NCI-H524 treated with DMSO at 0.1 percent for 48 hours (cell line): ENCODE measurements around the gene PLA1A.
"Not testable (repeated sequence)": the region's sequence is repeated elsewhere in the genome, so short reads cannot be mapped to it uniquely, and the experiment has no call there.

Experiments
- DNase-seq: peaks from one replicate; lab custom pipeline; 2025; lab: John Stamatoyannopoulos, UW

The PLA1A gene, protein sequence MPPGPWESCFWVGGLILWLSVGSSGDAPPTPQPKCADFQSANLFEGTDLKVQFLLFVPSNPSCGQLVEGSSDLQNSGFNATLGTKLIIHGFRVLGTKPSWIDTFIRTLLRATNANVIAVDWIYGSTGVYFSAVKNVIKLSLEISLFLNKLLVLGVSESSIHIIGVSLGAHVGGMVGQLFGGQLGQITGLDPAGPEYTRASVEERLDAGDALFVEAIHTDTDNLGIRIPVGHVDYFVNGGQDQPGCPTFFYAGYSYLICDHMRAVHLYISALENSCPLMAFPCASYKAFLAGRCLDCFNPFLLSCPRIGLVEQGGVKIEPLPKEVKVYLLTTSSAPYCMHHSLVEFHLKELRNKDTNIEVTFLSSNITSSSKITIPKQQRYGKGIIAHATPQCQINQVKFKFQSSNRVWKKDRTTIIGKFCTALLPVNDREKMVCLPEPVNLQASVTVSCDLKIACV

DNA sequence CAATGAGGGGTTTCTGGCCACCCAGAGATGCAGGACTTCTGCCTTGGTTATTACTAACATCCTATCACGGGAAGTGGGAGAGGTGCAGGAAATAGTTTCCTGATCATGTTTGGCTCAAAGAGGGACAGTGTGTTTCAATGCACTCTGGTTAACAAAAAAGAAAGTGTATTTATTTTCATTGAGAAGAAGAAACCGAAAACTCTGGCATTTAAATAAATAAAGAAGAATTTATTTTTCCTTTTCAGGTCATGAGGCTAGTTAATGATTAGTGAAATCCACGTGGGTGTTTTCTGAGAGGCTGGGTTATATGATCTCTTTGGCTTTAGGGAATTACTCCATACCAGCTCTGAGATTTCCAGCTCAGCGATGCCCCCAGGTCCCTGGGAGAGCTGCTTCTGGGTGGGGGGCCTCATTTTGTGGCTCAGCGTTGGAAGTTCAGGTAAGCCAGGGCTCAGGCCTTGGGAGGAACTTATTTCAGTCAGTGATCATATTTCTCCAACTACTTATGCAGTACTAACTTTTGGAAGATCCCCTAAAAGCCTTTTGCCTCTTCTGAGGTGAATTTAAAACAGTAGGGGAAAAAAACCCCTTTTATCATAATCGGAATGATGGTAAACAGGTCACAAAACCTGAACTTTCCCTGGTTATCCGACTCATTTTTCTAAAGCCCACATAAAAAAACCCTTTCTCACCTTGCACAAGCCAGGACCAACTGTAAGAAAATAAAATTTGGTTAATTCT lies at the start of gene PLA1A:
PLA1A (plus strand) TSS at position 338 of the 741 bp plus-strand sequence; CDS start at position 367, 29 bp downstream.
- DNase-seq = no peak

DNA sequence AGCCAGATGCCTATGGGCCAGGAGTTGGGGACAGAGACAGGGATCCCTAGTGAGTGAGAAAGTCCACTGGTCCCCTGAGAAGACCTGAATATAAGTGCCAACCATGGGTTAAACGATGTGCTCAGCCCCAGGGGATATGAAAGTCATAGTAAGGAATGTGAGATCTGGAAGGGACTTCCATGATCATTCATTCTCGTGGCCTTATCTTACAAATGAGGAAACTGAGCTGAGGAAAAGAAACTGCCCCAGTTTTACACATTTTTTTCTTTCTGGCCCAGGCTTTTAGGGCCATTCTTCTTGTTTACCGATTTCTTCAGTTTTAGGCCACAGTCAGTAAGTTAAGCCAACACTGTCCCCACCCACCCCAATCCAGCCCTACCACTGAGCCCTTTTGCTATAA lies 49.3 kb upstream of the PLA1A start:
- DNase-seq = no peak

DNA sequence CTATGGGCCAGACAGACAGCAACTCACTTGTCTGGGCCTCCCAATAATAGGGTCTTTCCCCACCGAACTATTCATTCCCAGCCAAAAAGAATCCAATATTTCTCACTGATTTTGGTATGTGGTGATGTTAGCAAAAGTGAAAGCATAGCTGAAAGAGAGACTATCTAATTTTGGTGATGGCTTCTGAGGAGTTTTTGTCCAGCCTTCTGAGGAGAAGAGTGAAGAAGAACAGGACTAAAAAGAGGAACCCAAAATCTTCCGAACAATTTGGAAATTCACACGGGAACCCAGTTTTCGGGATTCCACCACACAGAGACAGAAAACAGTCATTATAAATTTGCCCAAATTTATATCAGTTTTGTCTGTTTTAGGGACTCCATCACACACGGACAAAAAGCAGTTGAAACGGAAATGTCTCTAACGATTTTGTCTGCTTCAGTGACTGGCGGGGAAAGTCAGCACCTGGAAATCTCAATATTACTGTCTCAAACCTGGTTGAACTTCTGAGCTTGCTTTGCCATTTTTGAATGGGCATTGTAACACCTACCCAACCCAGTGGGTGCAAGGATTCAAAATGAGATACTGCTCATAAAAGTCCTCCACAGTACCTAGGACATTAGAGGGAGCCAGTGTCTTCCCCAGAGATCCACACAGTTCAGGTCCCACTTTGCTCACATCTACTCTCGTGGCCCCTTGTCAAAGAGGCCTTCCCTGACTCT lies 47.3 kb upstream of the PLA1A start:
- DNase-seq = no peak

DNA sequence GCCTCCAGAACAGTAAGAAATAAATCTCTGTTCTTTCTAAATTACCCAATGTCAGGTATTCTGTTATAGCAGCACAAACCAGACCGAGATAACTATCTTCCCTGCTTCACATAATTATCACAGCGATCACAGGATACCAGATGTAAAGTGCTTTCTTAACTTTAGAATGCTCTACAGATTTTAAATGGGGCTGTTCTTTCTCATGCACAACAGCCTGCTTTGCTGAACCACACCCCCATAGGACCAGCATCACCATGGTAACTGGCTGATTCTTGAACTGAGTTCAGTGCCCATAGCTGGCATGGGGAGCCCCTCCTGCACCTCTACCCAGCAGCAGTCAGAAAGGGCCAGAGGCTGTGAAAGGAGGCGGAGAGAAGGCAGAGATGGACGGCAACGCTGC lies 46.1 kb upstream of the PLA1A start:
- DNase-seq = no peak

DNA sequence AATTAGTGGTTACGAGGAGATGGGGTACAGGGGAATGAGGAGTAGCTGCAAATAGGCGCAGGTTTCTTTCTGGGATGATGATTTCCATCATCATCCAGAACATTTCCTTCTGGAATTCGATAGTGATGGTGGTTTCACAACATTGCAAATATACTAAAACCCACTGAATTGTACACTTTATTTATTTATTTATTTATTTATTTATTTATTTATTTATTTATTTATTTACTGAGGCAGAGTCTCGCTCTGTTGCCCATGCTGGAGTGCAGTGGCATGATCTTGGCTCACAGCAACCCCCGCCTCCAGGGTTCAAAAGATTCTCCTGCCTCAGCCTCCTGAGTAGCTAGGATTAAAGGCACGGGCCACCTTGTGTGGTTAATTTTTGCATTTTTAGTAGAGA lies 44.8 kb upstream of the PLA1A start:
- DNase-seq = not testable (repeated sequence)

DNA sequence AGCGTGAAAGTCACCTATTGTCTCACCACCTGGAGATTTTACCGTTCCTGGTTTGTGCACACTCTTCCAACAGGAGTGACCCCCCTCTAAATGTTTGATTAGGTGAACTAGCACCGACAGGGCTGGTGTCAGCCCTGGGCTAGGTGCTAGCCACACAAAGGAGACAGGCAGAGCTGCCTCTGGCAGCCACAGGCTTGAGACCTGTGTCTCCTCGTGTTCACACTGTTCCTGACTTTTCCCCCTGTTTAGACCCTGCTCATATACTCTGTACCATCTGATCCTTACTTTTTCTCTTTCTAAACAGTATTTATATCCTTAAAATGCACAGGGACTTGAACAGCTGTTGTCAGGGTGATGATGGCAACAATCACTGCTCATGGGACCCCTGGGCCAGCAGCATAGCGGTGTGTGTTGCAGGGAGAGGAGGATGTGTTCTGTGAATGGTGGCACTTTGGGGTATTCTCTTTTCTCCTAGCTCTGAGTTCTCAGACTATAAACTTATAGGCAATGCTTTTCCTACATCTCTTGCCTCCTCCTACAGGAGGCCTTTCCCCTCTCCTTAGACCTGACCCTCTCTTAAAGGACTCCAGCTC lies 43.8 kb upstream of the PLA1A start:
- DNase-seq = no peak

DNA sequence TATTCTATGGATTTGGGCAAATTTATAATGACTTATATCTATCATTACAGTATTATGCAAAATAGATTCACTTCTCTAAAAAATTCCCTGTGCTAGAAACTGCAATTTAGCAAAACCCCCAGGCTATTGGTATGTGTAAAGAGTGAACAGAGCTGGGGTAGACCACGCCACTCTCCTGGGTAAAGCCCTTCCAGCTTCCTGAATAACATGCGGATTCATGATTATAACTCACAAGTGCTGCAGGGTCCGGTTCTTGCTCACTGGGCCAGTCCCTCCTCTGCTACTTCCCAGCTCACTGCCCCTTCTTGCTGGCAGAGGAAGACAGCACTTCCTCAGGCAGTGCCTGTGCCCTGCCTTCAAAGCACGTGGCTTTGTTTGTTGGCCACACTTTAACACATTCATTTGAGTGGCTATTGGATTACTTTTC lies 42.4 kb upstream of the PLA1A start:
- no peak for DNase-seq

DNA sequence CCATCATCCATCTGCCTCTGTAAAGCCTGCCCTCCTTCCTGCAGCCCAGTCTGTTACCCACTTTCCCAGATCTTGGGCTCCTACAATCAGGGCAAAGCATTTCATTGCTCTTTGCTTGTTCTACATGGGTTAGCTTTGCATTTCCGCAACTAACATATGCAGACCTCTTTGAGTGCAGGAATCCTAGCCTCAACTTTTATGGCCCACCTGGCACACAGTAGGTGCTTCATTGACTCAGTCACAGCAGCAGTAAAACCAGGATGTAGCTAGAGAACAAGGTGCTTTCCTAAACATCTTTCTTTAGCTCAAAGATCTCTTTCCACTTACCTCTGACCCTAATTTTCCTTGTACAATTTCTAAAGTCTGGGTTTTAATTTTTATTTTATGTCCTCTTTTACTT lies 41.8 kb upstream of the PLA1A start:
- no peak for DNase-seq

DNA sequence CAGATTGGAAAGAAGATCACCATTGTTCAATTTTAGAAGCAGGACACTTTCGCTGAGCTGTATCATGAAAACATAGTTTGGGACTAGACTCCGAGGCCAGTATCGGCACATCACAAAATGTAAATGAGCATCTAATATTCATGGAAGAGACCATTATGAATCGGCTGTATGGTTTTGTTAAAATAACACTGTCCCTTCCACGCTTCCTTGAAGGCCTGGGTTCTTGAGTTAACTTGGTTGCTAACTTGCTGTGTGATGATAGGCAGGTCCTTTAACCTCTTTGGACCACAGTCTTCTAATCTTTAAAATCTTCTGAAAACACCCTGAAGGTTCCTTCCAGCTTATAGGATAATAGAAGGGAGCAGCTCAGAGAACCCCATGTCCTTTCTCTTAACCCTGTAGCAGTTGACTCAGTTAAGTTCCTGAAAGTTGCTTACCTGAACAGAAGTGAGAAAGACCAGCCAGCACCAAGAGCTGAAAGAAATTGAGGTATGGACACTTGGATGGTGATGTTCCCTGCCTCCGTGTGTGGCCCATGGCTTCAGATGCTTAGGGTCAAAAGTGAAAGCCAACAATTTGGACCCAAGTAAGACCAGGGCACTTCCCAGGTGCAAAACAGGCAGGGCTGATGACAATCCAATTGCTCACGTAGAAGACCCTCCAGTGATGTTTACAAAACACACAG lies 40.4 kb upstream of the PLA1A start:
- no peak for DNase-seq

DNA sequence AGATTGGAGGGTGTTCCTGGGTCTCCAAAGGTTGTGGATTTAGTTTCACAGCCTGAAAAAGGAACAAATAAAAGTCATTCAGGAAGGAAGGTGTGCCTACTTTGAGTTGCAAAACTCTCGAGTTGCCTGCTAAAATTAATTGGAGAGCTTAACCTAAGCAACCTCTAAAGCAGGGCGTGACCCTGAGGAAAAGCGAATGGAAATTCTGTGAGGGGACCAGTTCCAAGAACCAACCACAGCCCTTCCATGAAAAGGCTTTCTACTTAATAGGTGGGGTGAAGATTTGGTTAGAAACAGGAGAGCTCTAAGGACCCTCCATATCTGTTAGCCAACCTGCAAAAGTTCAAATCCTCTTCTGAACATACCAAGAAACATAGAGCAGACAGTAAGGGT lies 39.8 kb upstream of the PLA1A start:
- no peak for DNase-seq

DNA sequence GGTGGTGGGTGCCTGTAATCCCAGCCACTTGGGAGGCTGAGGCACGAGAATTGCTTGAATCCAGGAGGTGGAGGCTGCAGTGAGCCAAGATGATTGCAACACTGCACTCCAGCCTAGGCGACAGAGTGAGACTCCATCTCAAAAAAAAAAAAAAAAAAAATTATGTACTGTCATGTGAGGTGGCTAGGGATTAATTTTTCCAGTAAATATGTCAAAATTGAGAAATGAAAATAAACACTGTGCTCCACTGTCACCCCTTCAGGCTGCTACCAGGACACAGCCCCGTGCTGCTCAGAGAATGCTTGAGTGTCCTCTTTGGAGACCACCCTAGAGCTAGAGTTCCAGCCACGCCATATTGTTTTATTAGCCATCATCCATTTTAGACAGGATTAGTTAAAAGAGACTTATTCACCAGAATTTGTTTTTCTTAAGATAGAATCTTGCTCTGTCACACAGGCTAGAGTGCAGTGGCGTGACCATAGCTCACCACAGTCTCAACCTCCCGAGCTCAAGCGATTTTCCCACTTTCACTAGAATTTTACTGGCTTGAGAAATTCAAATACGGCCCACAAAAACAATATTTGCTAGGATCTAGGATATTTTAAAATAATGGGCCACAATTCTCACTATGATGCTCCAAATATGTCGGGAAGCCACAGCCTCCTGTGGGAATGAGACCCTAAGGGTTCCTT lies 38.9 kb upstream of the PLA1A start:
- no peak for DNase-seq

DNA sequence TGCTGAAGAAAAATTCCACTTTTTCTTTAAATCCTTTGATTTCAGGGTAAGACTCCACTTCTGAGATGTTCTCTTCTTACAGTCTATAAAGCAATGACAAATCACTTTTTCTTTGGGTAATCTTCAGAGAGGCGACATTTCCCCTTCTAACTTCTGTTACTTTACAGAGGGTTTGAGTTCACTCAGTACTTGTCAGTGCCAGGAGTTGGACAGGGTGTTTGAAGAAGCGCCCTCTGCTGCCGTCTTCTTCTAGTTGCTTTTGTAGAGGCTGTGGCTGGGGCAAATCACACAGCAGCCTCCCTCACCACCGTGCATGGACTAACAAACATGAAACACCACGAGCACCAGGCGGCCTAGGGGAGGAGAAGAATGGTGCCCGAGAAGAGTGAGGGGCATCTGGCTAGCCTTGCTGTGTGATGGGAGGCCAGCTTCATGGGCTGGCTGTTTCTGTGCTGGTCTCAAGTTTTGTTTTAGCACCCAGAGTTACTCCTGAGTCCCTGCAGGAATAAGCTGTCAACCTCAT lies 38.2 kb upstream of the PLA1A start, which contains the start of gene CD80:
CD80 (minus strand) TSS at position 174 of the 523 bp plus-strand sequence. CDS start 1,886 bp downstream, outside the sequence.
- DNase-seq = no peak

DNA sequence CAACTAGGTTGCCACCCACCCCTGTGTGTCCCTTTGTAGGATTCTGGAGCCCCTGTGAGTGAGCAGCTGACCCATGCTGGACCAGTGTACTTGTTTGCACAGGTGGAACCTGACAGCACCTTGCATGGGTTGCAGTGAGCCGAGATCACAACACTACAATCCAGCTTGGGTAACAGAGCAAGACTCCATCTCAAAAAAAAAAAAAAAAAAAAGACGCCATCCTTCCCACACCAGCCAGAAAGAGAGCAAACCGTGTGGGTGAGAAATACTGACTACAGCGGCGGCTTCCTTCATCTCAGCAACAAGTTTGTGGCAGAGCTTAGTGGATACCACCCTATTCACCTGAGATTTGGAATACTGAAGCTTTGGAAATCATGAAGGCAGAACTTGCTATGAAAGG lies 37.5 kb upstream of the PLA1A start:
- no peak for DNase-seq

DNA sequence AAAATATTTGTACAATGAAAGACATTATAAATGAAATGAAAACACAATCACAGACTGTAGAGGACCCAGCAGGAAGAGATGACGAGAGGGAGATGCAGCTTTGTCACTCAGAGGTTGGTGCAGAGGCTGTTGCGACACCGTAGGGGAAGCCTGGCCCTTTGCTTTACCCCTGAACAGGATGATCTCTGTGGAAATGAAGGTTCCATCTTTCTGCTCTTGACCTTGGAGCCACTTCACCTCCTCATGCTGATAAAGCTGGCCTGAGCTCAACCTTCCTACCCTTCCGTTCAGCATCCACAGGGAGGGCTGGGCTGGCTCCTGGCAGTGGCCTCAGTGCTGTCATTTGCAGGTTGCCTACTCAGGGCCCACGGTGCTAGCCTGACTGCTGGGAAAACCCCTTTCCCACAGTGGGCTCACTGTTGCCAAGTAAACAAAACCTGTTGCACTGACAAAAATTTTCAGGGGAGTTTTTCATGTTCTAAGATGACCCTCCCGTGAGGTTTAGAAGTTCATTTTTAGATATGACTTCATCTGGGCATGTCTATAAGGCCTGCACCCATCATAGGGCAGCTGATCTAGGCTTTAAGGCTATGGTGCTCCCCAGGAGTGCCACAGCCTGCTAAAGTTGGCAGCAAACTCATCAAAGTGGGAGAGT lies 35.3 kb upstream of the PLA1A start:
- no peak for DNase-seq

DNA sequence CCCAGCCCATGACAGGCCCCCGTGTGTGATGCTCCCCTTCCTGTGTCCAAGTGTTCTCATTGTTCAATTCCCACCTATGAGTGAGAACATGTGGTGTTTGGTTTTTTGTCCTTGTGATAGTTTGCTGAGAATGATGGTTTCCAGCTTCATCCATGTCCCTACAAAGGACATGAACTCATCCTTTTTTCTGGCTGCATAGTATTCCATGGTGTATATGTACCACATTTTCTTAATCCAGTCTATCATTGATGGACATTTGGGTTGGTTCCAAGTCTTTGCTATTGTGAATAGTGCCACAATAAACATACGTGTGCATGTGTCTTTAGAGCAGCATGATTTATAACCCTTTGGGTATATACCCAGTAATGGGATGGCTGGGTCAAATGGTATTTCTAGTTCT lies 34.4 kb upstream of the PLA1A start:
- DNase-seq = not testable (repeated sequence)

DNA sequence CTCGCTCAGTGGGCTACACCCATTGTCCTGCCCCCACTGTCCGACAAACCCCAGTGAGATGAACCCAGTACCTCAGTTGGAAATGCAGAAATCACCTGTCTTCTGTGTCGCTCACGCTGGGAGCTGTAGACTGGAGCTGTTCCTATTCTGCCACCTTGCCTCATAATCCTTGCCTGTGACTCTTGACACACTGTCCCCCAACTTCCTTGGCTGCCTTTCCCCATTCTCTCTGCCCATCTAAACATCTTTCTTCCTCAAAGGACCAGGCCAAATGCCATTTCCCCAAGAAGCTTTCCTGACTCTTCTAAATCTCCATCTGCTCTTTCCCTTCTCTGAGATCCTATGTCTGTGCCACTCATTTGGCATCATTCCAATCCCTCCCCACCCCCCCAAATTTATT lies 28.5 kb upstream of the PLA1A start:
- DNase-seq = no peak

DNA sequence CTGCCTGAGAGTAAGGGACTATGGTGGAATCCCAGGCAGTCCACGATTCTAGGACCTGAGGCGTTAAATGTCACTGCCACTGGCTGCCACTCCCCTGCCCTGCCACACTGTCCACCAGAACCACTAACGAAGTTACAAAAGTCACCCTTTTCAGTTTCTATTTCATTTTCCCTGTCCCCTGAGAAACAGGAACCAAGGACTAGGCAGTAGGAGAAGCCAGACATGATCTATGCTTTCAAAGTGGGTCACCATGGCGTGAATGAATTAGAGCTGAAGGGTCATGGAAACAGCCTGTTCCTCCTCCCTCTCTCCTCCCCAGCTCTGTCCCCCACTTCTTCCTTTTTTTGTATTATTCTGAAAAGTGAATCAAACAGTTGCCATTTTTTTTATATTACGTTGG lies 27.5 kb upstream of the PLA1A start:
- DNase-seq = no peak

DNA sequence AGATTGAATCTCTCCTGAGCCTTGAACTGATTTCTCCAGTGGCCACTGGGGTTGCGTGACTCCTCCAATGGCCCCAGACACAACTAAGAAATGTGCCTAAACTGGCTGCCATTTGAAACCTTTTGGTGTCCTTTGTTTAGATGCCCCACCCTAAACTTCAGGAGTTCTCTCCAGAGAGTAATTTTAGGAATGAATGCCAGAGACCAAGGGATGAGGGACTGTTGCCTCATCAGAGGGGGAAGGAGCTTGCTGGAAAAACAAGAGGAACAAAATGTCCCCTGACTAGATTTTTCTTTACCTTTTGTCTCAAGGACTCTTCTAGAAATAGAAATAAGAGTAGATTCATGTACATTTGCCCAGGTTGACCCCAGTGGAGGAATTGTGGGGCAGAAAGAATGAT lies 26.5 kb upstream of the PLA1A start:
- no peak for DNase-seq

DNA sequence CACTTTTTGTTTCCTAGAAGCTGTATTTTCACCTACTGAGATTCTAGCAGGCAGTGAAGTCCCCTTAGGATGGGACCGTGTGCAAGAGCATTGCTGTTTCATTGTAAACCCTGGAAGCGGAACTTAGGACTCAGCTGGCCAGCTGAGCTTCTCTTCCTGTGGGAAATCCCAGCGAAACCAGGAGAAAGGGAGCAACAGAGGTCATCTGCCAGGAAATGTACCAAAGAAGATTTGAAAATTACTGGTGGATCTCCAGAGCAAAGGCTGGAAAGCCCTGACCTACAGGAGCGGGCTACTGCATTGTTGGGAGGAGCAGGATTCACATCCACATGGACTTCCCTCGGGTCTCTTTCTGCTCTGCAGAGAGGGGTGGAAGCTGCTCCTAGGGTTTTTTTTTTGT lies 26.0 kb upstream of the PLA1A start:
- no peak for DNase-seq

DNA sequence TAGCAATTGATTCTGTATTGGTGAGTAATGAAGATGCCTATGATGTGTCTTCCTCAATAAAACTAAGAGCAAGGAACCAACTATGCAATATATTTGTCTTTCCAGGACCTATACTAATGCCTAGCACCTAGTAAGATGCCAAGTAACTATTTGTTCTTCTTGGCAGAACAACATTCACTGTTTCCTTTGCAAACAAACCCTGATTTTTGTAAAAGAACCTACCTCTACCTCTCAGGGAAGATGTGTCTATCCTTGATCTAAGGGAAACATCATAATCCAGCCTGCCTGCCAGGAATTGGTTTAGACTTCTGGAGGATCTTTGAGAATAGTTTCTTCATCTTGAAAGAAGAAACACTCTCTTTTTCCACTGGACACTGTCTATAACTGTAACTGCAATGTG lies 22.2 kb upstream of the PLA1A start:
- DNase-seq = no peak
